Ishikawa (cell line): ENCODE results near the gene CFAP300.

Source experiments
- CEBPB ChIP-seq: IDR thresholded peaks from 2 replicates; pipeline ENCODE4 v1.6.1; 2012
- CREB1 ChIP-seq: IDR thresholded peaks from 2 replicates; pipeline ENCODE4 v1.6.1; 2012; ENCODE audit warnings: low read depth
- EGR1 ChIP-seq: IDR thresholded peaks from 2 replicates; pipeline ENCODE4 v1.6.1; 2012
- EP300 ChIP-seq: IDR thresholded peaks from 2 replicates; pipeline ENCODE4 v1.6.1; 2012; ENCODE audit warnings: borderline replicate concordance
- MAX ChIP-seq: IDR thresholded peaks from 2 replicates; pipeline ENCODE4 v1.6.1; 2012
- NFIC ChIP-seq: IDR thresholded peaks from 2 replicates; pipeline ENCODE4 v1.6.1; 2012
- RAD21 ChIP-seq: IDR thresholded peaks from 2 replicates; pipeline ENCODE4 v1.6.1; 2012; ENCODE audit warnings: low read depth
- REST ChIP-seq: IDR thresholded peaks from 2 replicates; pipeline ENCODE4 v1.6.1; 2012; ENCODE audit warnings: low read depth, mild to moderate bottlenecking
- TCF12 ChIP-seq: IDR thresholded peaks from 2 replicates; pipeline ENCODE4 v1.6.1; 2012; ENCODE audit warnings: low read depth
- YY1 ChIP-seq: IDR thresholded peaks from 2 replicates; pipeline ENCODE4 v1.6.1; 2012; ENCODE audit warnings: low read depth

- TF ChIP-seq NFIC (0 out of 2 replicates have a peak, but pooled peaks have one; percentile 26), MAX (no peak), EGR1 (no peak), RAD21 (no peak), CREB1 (no peak), REST (no peak), YY1 (no peak), TCF12 (no peak), CEBPB (no peak), EP300 (no peak; the same call in 1 of the 2 replicates)
Observed at GRCh38 chr11:102115557-102115956, 68.3 kb downstream of the CFAP300 start.
